HL-60 (cell line): ENCODE measurements around the gene ARMC2.

ENCODE experiments used
- DNase-seq, 2 experiments: peaks; one replicate each; pipeline ENCODE4 v3.0.0-alpha.2; 2010 to 2020; ENCODE audit warnings: low read depth in 1 of 2, low spot score in 1 of 2
- H3K27ac ChIP-seq: fragments of 250-450 bp; sonication (Bioruptor Pico); replicated peaks from 2 replicates; pipeline ENCODE4 v1.5.1; 2020; ENCODE audit warnings: mild to moderate bottlenecking, moderate library complexity
- H3K27me3 ChIP-seq: fragments of 250-450 bp; sonication (Bioruptor Pico); 2 replicates; pipeline ENCODE4 v1.5.1; 2021; ENCODE audit warnings: mild to moderate bottlenecking, moderate library complexity; ENCODE audit not compliant: insufficient read depth, poor library complexity, severe bottlenecking
- H3K4me3 ChIP-seq: replicated peaks from 2 replicates; pipeline ENCODE4 v1.5.1; 2011; ENCODE audit warnings: mild to moderate bottlenecking, control low read depth, low read length; ENCODE audit not compliant: insufficient read depth
- CTCF ChIP-seq: IDR thresholded peaks from one replicate; pipeline ENCODE4 v1.5.1; 2011; ENCODE audit warnings: low read length, control low read depth, inconsistent platforms; ENCODE audit not compliant: insufficient read depth
- GABPA ChIP-seq: IDR thresholded peaks from 2 replicates; pipeline ENCODE4 v1.6.1; 2012; ENCODE audit warnings: low read depth
- POLR2AphosphoS5 ChIP-seq: IDR thresholded peaks from 2 replicates; pipeline ENCODE4 v1.6.1; 2012; ENCODE audit warnings: low read depth
- REST ChIP-seq: IDR thresholded peaks from 2 replicates; pipeline ENCODE4 v1.6.1; 2012; ENCODE audit warnings: low read depth; ENCODE audit not compliant: insufficient replicate concordance
- SPI1 ChIP-seq: IDR thresholded peaks from 2 replicates; pipeline ENCODE4 v1.6.1; 2012; ENCODE audit warnings: low read depth, mild to moderate bottlenecking, borderline replicate concordance

Gene ARMC2

GRCh38 chr6:108961077-108961476 lies 112.9 kb downstream of the ARMC2 start:
- DNase-seq = no peak
- TF ChIP-seq REST (no peak), POLR2AphosphoS5 (no peak), CTCF (no peak), SPI1 (no peak), GABPA (no peak)
- no peak overlapping the region for H3K27ac ChIP-seq
- no peak overlapping the region for H3K4me3 ChIP-seq
- H3K27me3 ChIP-seq = no peaks in the 10 kb centered on the region

- H3K27ac ChIP-seq = no peak overlapping the region
- no peak for TF ChIP-seq POLR2AphosphoS5
- TF ChIP-seq SPI1 = no peak
- no peak for TF ChIP-seq GABPA
- no peak for TF ChIP-seq CTCF
- TF ChIP-seq REST = no peak
- H3K27me3 ChIP-seq = no peaks in the 10 kb centered on the region
- H3K4me3 ChIP-seq = no peak overlapping the region
- DNase-seq = no peak
Observed at GRCh38 chr6:108961985-108962384, 113.8 kb downstream of the ARMC2 start.

- no peak overlapping the region for H3K4me3 ChIP-seq
- no peaks in the 10 kb centered on the region for H3K27me3 ChIP-seq
- H3K27ac ChIP-seq = peak overlapping the region; percentile 76
- TF ChIP-seq CTCF = no peak
- no peak for TF ChIP-seq SPI1
- no peak for TF ChIP-seq REST
- no peak for TF ChIP-seq POLR2AphosphoS5
- no peak for TF ChIP-seq GABPA
- DNase-seq = peak in 1 of 2 experiments; percentile 19
Observed at GRCh38 chr6:108966251-108966650, 118.0 kb downstream of the ARMC2 start.
